ENCODE data around the gene NOS1. TPM values are rescaled to one million over a fixed set of nuclear protein-coding genes. Genes with fewer than 3 reads are reported as not detected.

Gene NOS1
- total RNA-seq, 1 donor from 2014 or later = 0.05 TPM

DNA sequence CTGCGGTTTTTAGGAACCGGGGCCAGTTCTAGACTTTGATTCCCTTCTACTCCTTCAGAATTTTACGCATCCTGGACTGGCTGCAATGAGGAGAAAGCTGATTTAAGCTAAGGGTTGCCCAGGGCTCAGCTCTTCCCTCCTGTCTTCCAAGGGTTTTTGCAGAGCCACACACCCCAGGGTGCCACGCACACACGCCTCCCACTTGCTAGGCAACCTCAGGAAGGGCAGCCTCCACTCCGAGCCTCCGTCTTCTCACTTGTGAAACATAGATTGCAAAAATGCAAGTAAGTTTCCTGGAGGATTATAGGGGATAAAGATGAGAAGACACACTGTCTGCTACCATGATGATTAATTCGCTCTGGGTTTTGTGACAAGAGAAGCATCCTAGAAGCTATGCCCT is 31.7 kb downstream of the NOS1 start:
- no peak overlapping the region for H3K4me3 Mint-ChIP-seq (ENCODE audit: unreplicated experiment)
- no peaks in the 10 kb centered on the region for H3K4me1 Mint-ChIP-seq (ENCODE audit: unreplicated experiment)
- H3K27me3 Mint-ChIP-seq (ENCODE audit: unreplicated experiment) = peaks cover 3% of the 10 kb centered on the region
- no peaks in the 10 kb centered on the region for H3K9me3 Mint-ChIP-seq (ENCODE audit: unreplicated experiment)
- no peaks in the 10 kb centered on the region for H3K36me3 Mint-ChIP-seq (ENCODE audit: unreplicated experiment)
- DNase-seq (ENCODE audit: extremely low spot score, unreplicated experiment) = no peak
- H3K27ac Mint-ChIP-seq (ENCODE audit: unreplicated experiment) = no peak overlapping the region
- TF ChIP-seq, protein P1, sequence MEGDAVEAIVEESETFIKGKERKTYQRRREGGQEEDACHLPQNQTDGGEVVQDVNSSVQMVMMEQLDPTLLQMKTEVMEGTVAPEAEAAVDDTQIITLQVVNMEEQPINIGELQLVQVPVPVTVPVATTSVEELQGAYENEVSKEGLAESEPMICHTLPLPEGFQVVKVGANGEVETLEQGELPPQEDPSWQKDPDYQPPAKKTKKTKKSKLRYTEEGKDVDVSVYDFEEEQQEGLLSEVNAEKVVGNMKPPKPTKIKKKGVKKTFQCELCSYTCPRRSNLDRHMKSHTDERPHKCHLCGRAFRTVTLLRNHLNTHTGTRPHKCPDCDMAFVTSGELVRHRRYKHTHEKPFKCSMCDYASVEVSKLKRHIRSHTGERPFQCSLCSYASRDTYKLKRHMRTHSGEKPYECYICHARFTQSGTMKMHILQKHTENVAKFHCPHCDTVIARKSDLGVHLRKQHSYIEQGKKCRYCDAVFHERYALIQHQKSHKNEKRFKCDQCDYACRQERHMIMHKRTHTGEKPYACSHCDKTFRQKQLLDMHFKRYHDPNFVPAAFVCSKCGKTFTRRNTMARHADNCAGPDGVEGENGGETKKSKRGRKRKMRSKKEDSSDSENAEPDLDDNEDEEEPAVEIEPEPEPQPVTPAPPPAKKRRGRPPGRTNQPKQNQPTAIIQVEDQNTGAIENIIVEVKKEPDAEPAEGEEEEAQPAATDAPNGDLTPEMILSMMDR (IDR thresholded peaks at IDR 0.05) = no peak

- Mint-ChIP-seq H3K4me3 (ENCODE audit: unreplicated experiment) (no peak overlapping the region), H3K36me3 (ENCODE audit: unreplicated experiment) (no peaks in the 10 kb centered on the region), H3K9me3 (ENCODE audit: unreplicated experiment) (no peaks in the 10 kb centered on the region), H3K27me3 (ENCODE audit: unreplicated experiment) (no peaks in the 10 kb centered on the region), H3K27ac (ENCODE audit: unreplicated experiment) (no peak overlapping the region), H3K4me1 (ENCODE audit: unreplicated experiment) (no peaks in the 10 kb centered on the region)
- TF ChIP-seq, protein P1 (IDR thresholded peaks at IDR 0.05) = no peak
- no peak for DNase-seq (ENCODE audit: extremely low spot score, unreplicated experiment)
Observed at GRCh38 chr12:117328556-117329100, 32.8 kb downstream of the NOS1 start.

- no peak for DNase-seq (ENCODE audit: extremely low spot score, unreplicated experiment)
- Mint-ChIP-seq H3K27me3 (ENCODE audit: unreplicated experiment) (no peaks in the 10 kb centered on the region), H3K9me3 (ENCODE audit: unreplicated experiment) (no peaks in the 10 kb centered on the region), H3K4me1 (ENCODE audit: unreplicated experiment) (no peaks in the 10 kb centered on the region), H3K27ac (ENCODE audit: unreplicated experiment) (no peak overlapping the region), H3K4me3 (ENCODE audit: unreplicated experiment) (no peak overlapping the region), H3K36me3 (ENCODE audit: unreplicated experiment) (no peaks in the 10 kb centered on the region)
- TF ChIP-seq, protein P1 (IDR thresholded peaks at IDR 0.05) = no peak
Observed at GRCh38 chr12:117322428-117322827, 39.0 kb downstream of the NOS1 start.

GRCh38 chr12:117321572-117321971 is 39.9 kb downstream of the NOS1 start:
- Mint-ChIP-seq H3K27ac (ENCODE audit: unreplicated experiment) (no peak overlapping the region), H3K9me3 (ENCODE audit: unreplicated experiment) (no peaks in the 10 kb centered on the region), H3K27me3 (ENCODE audit: unreplicated experiment) (no peaks in the 10 kb centered on the region), H3K4me3 (ENCODE audit: unreplicated experiment) (no peak overlapping the region), H3K36me3 (ENCODE audit: unreplicated experiment) (no peaks in the 10 kb centered on the region), H3K4me1 (ENCODE audit: unreplicated experiment) (no peaks in the 10 kb centered on the region)
- no peak for DNase-seq (ENCODE audit: extremely low spot score, unreplicated experiment)
- TF ChIP-seq, protein P1 (IDR thresholded peaks at IDR 0.05) = no peak

GRCh38 chr12:117318591-117318990 is 42.8 kb downstream of the NOS1 start:
- Mint-ChIP-seq H3K27me3 (ENCODE audit: unreplicated experiment) (no peaks in the 10 kb centered on the region), H3K9me3 (ENCODE audit: unreplicated experiment) (peaks cover 11% of the 10 kb centered on the region), H3K4me1 (ENCODE audit: unreplicated experiment) (no peaks in the 10 kb centered on the region), H3K27ac (ENCODE audit: unreplicated experiment) (no peak overlapping the region), H3K4me3 (ENCODE audit: unreplicated experiment) (no peak overlapping the region), H3K36me3 (ENCODE audit: unreplicated experiment) (no peaks in the 10 kb centered on the region)
- no peak for DNase-seq (ENCODE audit: extremely low spot score, unreplicated experiment)
- TF ChIP-seq, protein P1 (IDR thresholded peaks at IDR 0.05) = no peak

All from osteocyte (in vitro differentiated cells).